GM18867 (cell line): Measurements from ENCODE around the gene CLOCK.

Experiments used
- ATAC-seq: cut with Tn5 transposase; IDR thresholded peaks from one replicate; pipeline ENCODE4 v1.9.1; 2021; ENCODE audit warnings: mild to moderate bottlenecking, moderate library complexity; ENCODE audit not compliant: unreplicated experiment

The CLOCK gene

GRCh38 chr4:55485821-55486220, 60.9 kb downstream of the CLOCK start:
- no peak for ATAC-seq

DNA sequence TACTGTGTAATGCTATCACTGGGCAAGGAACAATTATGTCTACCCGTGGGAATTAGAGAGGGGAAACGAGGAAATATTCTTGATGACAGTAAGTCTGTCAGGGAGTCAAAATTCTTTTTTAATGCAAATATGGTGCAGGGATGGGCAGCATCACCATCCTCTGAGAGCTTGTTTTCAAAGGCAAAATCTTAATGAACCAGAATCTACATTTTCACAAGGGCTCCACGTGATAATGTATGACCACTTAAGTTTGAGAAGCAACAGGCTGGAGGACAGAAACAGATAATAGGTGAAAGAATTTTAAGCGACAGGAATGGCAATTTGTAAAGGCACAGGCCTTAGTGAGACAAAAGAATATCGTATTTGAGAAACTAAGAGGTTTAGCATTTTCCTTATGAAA, 63.4 kb downstream of the CLOCK start:
- ATAC-seq = no peak

DNA sequence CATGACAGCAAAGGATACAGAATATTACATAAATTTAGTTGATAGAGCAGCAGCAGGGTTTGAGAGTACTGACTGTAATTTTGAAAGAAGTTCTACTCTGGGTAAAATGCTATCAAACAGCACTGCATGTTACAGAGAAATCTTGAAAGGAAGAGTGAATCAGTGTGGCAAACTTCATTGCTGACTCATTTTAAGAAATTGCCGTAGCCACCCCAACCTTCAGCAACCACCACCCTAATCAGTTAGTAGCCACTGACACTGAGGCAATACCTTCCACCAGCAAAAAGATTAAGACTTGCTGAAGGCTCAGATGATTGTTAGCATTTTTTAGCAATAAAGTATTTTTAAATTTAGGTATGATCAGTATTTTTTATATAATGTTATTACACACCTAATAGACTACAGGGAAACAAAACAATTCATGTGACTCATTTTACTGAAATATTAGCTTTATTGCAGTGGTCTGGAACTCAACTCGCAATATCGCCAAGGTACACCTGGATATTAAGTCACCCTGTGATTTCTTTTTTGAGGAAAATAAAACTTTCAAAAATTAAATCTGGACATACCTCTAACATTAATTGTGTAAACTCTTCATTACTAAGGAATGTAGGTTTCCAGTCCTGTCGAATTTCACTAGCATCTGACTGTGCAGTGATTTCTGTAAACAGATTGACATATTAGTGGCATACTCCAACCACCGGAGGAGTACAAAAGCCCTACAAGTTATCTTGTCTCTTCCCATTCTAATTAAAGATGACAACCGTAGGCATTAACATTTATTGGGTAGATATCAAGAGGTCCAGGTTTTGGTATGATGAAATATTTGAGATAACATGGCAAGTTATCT, 71.1 kb downstream of the CLOCK start:
- no peak for ATAC-seq

- ATAC-seq = no peak
Measured at GRCh38 chr4:55469979-55470378, 76.7 kb downstream of the CLOCK start.

DNA sequence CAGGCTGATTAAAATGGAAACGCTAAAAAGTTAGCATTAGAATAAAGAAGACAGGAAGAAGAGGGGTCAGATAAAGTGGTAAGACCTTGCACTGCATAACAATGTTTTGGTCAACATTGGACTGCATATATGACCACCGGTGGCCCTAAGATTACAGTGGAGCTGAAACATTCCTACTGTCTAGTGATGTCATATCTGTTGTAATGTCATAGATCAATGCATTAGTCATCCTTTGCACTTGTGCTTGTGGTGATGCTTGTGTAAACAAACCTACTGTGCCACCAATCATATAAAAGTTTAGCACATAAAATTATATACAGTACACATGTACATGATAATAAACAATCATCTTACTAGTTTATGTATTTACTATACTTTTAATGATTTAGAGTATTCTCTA, 78.0 kb downstream of the CLOCK start:
- no peak for ATAC-seq

- ATAC-seq = no peak
Measured at GRCh38 chr4:55466001-55466400, 80.7 kb downstream of the CLOCK start.

DNA sequence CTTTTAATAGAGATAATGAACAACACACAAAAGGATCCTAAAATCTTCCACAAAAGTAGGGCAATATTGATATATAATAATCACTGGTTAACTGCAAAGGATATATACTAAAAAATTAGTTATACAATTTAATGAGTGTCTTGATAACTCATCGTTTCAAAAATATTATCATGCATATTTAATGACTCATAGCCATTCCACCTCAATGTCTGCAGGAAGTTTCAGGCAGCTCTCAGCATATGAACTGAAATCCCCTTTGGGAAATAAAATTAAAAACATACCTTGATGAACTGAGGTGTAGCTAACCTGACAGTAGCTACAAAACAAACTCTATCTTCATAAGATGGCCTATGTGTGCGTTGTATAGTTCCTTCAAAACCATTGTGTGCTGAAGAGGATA, 88.1 kb downstream of the CLOCK start:
- no peak for ATAC-seq

DNA sequence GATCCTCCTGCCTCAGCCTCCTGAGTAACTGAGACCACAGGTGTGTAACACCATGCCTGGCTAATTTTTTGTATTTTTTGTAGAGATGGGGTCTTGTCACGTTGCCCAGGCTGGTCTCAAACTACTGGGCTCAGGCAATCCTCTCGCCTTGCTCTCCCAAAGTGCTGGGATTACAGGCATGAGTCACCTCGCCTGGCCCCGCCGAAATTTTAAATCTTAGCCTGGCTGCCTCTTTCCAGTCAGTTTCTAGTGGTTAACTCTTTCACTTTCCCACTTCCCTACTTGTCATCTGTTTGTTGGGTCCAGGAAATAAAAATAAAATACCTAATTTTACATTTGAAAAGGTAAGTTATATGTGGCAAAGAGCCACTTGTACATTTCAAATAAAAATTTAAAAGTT, 88.5 kb downstream of the CLOCK start:
- no peak for ATAC-seq

DNA sequence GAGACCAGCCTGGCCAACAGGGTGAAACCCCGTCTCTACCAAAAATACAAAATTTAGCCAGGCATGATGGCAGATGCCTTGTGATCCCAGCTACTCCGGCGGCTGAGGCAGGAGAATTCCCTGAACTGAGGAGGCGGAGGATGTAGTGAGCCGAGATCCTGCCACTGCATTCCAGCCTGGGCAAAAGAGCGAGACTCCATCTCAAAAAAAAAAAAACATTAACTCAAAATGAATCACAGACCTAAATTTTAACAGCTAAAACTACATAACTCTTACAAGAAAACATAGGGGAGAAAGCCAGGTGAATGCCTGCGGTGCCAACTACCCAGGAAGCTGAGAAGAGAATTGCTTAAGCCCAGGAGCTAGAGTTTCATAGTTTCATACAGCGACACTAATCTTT, 96.1 kb downstream of the CLOCK start:
- ATAC-seq = no peak

DNA sequence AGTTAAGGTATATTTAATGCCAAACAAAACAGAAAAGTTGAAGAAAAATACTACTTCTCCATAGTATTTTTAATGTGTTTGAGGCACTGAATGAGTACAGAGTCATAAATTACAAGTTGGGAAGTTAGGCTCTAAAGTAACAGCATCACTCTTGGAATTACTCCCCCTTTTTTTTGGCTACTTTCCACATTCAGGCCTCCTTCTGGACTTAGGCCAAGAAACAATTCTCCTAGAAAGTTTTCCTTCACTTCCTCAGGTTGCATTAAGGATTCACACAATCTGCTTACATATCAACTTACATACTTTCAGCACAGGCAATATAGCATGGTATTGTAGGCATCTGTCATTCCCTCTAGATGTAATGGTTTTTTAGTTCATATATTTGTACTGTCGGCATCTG, 98.9 kb downstream of the CLOCK start:
- ATAC-seq = no peak

GRCh38 chr4:55447108-55447708, 99.5 kb downstream of the CLOCK start:
- ATAC-seq = no peak

DNA sequence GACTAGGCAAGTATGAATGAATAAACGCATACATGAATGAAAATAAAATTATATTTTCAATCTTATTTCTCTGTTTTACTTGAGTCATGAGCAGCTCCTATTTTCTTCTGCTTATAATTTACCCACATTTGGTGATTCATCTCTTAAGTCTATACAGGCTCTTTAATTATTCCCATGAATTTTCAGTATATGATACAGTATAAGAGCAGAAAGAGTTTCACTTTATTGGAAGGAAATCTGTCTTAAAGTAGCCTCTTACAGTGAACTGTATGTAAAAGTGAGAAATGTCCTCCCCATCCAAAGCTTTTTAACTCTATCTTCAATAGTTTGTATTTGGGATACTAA, 100.2 kb downstream of the CLOCK start:
- no peak for ATAC-seq

DNA sequence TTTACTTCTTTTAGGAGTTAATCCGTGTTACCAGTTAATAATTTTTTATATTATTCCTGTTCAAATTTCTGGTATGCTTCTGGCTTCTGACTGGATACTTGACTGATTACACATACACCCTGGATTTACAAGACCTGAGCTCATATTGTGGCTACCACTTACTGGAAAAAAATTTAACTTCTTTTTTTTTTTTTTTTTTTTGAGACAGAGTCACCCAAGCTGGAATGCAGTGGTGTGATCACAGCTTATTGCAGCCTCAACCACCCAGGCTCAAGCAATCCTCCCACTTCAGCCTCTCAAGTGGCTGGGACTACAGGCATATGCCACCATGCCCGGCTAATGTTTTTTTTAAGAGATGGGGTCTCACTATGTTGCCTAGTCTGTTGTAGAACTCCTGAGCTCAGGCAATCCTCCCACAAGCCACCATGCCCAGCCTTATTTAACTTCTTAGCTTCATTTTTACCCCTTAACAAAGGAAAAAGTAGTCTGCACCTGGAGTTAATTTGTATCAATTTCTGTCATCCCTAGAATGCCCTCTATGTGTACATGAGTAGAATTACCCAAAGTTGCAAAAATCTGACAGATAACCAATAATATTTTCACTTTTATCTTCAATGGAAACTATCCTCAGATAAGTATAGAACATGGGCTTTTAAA, 100.7 kb downstream of the CLOCK start:
- no peak for ATAC-seq

- no peak for ATAC-seq
Measured at GRCh38 chr4:55444827-55445226, 101.9 kb downstream of the CLOCK start.

DNA sequence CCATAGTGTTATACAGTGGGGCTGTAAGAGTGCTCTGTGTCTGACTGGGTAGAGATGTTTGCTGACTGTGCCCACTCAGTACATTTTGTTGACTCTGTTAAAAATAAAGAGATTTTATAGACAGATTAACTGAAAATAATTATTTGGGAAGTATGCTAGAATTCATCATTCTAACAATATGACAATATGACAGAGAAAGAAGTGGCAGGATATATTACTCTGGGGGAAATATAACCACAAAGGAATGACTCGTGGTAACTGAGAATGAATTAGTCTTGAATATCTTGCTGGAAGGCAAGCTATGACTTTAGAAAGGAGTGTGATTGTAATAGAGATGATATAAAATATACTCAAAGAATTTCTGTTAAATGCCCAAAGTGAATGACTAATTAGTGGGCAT, 104.2 kb downstream of the CLOCK start:
- no peak for ATAC-seq

DNA sequence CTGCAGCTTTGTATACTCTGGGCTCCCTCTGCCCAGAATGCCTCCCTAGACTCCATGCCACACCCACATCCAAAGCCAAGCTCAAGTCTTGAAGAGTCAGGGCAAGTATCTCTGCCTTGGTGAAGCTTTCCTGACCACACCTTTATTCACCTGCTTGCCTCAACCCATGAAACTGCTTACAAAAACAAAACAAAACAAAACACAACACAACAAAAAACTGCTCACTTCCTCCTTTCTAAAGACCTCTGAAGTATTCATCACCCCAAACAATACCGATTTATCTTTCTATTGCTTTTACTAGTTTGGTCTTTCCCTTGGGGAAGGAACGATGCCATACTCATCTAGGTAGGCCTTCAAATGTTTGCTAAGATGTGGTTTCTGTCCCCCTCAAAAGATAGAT, 105.9 kb downstream of the CLOCK start:
- ATAC-seq = peak; percentile 51

DNA sequence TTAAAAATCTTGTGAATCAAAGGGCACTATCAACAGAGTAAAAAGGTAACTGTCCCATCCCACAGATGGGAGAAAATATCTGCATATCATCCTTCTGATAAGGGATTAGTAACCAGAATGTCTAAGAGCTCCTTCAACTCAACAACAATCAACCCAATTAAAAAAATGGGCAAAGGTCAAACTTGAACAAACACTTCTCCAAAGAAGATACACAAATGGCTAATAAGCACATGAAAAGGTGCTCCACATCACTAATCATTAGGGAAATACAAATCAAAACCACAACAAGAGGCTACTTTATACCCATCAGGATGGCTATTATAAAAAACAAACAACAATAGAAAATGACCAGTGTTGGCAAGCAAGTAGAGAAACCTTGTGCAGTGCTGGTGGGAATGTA, 107.7 kb downstream of the CLOCK start:
- ATAC-seq = no peak

GRCh38 chr4:55438314-55438713, 108.4 kb downstream of the CLOCK start:
- ATAC-seq = no peak

GRCh38 chr4:55437823-55438222, 108.9 kb downstream of the CLOCK start:
- no peak for ATAC-seq

GRCh38 chr4:55437356-55437796, 109.3 kb downstream of the CLOCK start:
- ATAC-seq = no peak

- ATAC-seq = peak; percentile 60
Measured at GRCh38 chr4:55435141-55435841, 111.4 kb downstream of the CLOCK start.
